Fibroblast of the aortic adventitia (primary cell): Measurements from ENCODE around the gene C20orf204. TPM values are rescaled to one million over a fixed set of nuclear protein-coding genes. Genes with fewer than 3 reads are reported as not detected.

Source experiments
- DNase-seq: peaks from one replicate; pipeline ENCODE4 v3.0.0-alpha.2; 2010; ENCODE audit warnings: low read depth
- H3K4me3 ChIP-seq: 2 replicates; pipeline ENCODE4 v1.5.1; 2011; ENCODE audit warnings: low read depth, mild to moderate bottlenecking, control low read depth, low read length, moderate library complexity
- CTCF ChIP-seq: IDR thresholded peaks from 2 replicates; pipeline ENCODE4 v1.5.1; 2011; ENCODE audit warnings: mild to moderate bottlenecking, low read length, control low read depth, inconsistent platforms; ENCODE audit not compliant: insufficient read depth
- total RNA-seq: library from RNA; depleted of rRNA; stranded (reverse); fragments of >200 nt; gene quantifications from 2 replicates; pipeline ENCODE4 v1.2.3, GENCODE V29; 2012; ENCODE audit warnings: low replicate concordance

The C20orf204 gene
- total RNA-seq, 1 donor, result 1.6 TPM

- no peak for TF ChIP-seq CTCF
- H3K4me3 ChIP-seq, result no peak overlapping the region
- DNase-seq, result no peak
These were observed 13.2 kb upstream of the C20orf204 start for GRCh38 chr20:64022671-64023360.

GRCh38 chr20:64023361-64024140 is 12.4 kb upstream of the C20orf204 start:
- DNase-seq, result no peak
- no peak overlapping the region for H3K4me3 ChIP-seq
- no peak for TF ChIP-seq CTCF

GRCh38 chr20:64024141-64024990 is 11.6 kb upstream of the C20orf204 start:
- DNase-seq, result no peak
- TF ChIP-seq CTCF, result no peak
- no peak overlapping the region for H3K4me3 ChIP-seq

- no peak for DNase-seq
- TF ChIP-seq CTCF, result no peak
- H3K4me3 ChIP-seq, result no peak overlapping the region
These were observed 10.7 kb upstream of the C20orf204 start for GRCh38 chr20:64025101-64025825.

GRCh38 chr20:64025826-64026412 is 10.1 kb upstream of the C20orf204 start:
- no peak for DNase-seq
- no peak for TF ChIP-seq CTCF
- no peak overlapping the region for H3K4me3 ChIP-seq
